Subcutaneous adipose tissue (tissue), 4 donors: ENCODE results near the gene FLCN. TPM values are rescaled to one million over a fixed set of nuclear protein-coding genes. Genes with fewer than 3 reads are reported as not detected.

ENCODE experiments used
- total RNA-seq, 4 donors: library from RNA; depleted of rRNA; stranded (reverse); fragments of >200 nt; gene quantifications; one replicate each; pipeline ENCODE4 v1.1.0, GENCODE V29; 2016
- TF ChIP-seq, protein P1 (sequence below): fragments of 450-650 bp; IDR thresholded peaks from one replicate; pipeline ENCODE4 v1.5.1; 2016; ENCODE audit warnings: low read depth, mild to moderate bottlenecking, control low read depth, antibody characterized with exemption, moderate library complexity

FLCN gene, protein sequence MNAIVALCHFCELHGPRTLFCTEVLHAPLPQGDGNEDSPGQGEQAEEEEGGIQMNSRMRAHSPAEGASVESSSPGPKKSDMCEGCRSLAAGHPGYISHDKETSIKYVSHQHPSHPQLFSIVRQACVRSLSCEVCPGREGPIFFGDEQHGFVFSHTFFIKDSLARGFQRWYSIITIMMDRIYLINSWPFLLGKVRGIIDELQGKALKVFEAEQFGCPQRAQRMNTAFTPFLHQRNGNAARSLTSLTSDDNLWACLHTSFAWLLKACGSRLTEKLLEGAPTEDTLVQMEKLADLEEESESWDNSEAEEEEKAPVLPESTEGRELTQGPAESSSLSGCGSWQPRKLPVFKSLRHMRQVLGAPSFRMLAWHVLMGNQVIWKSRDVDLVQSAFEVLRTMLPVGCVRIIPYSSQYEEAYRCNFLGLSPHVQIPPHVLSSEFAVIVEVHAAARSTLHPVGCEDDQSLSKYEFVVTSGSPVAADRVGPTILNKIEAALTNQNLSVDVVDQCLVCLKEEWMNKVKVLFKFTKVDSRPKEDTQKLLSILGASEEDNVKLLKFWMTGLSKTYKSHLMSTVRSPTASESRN
- 100 to 1,000 TPM in 1 of 4 donors, 10 to 100 TPM in 3; 25.4 to 123 (median 69.6) TPM for total RNA-seq

DNA sequence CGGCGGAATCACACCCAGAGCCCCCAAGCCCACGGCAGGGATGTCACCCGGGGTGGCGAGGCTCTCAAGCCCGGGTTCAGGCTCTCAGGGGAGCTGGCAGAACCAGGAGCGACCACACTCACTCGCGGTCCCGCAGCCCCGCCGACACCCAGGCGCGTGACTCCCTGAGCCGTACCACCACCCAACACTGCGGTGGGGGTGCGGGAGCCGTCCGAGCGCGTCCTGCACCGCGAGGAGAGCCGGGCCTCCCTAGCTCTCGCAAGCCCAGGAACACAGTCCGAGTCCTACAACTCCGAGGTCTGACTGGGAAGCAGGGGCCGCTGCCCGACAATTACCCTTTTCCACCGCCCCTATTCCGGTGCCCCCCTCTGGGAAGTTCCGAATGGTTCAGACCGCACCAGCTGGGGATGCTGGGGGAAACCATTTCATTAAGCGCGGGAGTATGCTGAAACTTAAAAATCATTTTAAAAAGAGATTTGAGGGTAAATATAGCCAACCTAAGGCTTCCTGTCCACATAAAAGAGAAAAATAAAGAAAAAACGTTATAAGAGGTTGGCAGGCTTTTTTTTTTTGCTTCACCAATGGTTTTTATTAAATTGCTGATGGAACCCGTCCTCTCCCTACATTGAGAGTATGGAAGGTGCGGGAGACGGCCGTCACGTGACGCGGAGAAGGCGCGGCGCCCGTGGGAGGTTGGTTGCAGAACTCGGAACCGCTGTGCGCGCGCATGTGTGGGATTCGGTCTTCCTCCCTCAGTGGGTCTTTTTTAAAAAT, at the start of gene FLCN:
Gene FLCN (minus strand): TSS at position 143 of the 774 bp plus-strand sequence. CDS start 9,031 bp downstream, outside the sequence.
- TF ChIP-seq, protein P1, sequence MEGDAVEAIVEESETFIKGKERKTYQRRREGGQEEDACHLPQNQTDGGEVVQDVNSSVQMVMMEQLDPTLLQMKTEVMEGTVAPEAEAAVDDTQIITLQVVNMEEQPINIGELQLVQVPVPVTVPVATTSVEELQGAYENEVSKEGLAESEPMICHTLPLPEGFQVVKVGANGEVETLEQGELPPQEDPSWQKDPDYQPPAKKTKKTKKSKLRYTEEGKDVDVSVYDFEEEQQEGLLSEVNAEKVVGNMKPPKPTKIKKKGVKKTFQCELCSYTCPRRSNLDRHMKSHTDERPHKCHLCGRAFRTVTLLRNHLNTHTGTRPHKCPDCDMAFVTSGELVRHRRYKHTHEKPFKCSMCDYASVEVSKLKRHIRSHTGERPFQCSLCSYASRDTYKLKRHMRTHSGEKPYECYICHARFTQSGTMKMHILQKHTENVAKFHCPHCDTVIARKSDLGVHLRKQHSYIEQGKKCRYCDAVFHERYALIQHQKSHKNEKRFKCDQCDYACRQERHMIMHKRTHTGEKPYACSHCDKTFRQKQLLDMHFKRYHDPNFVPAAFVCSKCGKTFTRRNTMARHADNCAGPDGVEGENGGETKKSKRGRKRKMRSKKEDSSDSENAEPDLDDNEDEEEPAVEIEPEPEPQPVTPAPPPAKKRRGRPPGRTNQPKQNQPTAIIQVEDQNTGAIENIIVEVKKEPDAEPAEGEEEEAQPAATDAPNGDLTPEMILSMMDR = no peak

DNA sequence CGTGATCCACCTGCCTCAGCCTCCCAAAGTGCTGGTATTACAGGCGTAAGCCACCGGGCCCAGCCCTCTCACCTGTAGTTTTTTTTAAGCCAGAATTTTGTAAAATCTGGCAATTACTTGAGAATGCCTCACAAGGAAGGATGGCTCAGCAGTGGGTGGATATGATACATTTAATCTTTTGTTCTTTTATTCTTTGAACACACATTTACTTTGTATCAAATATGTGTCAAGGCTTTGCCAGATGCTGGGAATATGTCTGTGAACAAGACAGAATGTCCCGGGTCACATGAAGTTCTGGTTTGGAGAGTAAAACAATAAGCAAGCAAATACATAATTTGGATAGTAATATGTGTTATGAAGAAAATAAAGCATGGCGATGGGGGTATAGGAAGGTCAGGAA, 49.0 kb upstream of the FLCN start:
- TF ChIP-seq, protein P1 = no peak

DNA sequence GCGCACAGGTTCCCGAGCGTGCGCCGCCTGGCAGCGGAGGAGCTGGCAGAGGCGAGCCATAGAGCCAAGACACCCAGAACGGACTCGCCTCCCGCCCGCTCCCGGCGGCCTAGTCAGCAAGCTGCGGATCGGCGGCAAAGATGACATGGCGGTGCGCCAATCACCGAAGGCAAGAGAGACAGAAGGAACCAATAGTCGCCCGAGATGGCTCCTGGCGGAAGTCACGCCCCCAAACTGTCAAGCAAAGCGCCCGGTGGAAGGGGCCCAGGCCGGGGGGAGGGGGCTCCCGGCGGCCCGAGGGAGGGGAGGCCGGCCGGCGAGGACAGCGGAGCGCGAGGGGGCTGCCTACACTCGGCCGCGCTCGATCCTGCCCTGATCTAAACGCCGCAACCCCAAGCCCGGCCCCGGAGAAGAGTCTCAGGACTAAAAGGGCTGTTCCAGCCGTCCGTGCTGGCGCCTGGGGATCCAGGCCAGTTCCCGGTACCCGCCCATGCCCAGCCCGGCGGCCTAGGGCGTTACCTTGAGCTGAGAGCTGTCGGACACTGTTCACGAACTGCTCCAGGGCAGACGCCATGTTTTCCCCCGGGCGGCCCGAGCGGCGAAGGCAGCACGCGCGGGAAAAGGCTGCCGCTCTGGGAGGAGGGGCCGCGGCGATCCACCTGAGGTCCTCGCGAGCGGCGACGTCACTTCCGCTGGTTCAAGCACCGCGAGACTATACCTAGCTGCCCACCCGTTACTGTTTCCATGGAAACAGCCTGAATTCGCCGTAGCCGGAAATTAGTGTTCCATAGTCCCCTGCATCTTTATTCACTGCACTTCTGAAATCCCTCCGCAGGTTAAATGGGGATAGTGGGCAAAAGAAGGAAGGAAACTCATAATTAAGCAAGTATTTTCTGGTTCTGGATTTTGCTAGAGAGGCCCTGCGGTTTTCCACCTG, 43.9 kb upstream of the FLCN start, which contains the start of gene COPS3:
Gene COPS3 (minus strand): TSS at position 634 of the 937 bp plus-strand sequence. CDS start 60 bp downstream, at position 574.
- TF ChIP-seq, protein P1 = no peak

DNA sequence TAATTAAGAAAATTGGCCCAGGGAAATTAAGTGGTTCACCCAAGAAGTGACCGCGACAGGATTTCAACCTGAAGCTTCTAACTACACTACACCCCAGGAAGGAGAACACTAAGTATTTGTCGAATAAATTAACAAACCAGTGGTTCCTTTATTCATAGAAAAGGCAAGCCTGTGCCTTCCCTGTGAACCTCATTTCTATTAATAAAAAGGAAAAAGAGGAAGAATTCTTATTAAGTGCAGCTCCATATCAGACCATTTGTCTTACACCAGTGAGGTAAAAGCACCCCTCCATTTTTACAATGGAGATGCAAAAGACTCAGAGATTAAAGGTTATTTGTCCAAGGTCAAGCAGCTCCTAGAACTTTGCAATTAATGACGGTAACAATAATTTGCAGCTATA, 42.3 kb upstream of the FLCN start:
- TF ChIP-seq, protein P1 = no peak

DNA sequence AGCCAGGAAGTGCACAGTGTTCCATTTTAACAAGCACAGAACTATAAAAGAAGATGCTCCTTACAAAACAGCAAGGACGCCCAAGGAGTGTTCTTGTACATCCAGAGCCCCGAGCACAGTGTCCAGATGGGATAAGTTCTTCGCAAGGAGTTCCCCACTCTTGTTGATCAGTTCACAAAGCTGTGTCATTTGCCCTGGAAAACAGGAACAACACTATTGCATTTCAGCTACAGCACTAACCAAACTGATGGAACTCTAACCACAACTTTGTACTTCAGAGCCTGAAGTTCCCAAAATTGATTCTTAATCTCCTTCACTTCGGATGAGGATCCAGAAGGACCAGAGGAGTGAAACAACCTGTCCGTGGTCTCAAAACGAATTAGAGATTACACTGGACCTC, 39.0 kb upstream of the FLCN start:
- TF ChIP-seq, protein P1 = no peak

DNA sequence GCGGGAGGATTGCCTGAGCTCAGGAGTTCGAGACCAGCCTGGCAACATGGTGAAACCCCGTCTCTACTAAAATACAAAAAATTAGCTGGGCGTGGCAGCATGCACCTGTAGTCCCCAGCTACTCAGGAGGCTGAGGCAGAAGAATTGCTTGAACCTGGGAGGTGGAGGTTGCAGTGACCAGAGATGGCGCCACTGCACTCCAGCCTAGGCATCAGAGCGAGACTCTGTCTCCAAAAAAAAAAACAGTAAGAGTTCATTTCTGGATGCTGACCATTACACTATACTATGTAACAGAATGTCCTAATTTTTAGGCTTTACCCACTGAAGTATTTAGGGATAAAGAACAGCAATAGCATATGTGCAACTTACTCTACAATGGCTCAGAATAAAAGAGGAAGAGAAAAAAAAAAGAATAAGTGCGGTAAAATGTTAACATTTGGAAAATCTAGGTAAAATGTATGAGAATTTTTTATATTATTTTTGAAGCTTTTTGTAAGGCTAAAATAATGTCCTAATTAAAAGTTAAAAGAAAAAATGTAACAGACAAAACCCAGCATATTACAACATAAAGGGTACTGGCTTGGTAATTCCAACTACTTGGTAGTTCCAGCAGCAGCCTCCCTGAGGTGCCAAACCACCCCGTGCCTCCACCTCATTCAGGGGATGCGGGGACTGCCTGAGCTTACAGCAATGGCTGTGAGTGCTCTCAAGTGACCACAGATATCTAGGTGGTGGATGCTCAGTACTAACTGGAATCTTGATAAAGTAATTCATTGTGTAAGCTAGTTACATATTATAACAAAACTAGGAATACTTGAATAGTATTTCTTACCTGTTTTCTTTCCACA, 33.2 kb upstream of the FLCN start:
- TF ChIP-seq, protein P1 = no peak
